Esophagus muscularis mucosa (tissue), 4 donors: Measurements from ENCODE around the gene CTIF. TPM values are rescaled to one million over a fixed set of nuclear protein-coding genes. Genes with fewer than 3 reads are reported as not detected.

Experiments
- DNase-seq: peaks from one replicate; pipeline ENCODE4 v3.0.0-alpha.2; 2017; ENCODE audit errors: extremely low spot score
- H3K27ac ChIP-seq, 4 donors: fragments of 200-600 bp; sonication (generic); replicated peaks in 1 of 4; 1 replicate in 3 of 4; 2 replicates in 1 of 4; pipeline ENCODE4 v1.5.1; 2016 to 2019; ENCODE audit warnings: mild to moderate bottlenecking in 1 of 4
- H3K27me3 ChIP-seq, 4 donors: fragments of 200-600 bp; sonication (generic); one replicate each; pipeline versions ENCODE4 v1.5.1 to v1.6.0; 2016 to 2019
- H3K36me3 ChIP-seq, 4 donors: fragments of 200-600 bp; sonication (generic); one replicate each; pipeline ENCODE4 v1.5.1; 2016 to 2019
- H3K4me1 ChIP-seq, 4 donors: fragments of 200-600 bp; sonication (generic); one replicate each; pipeline ENCODE4 v1.5.1; 2016 to 2019
- H3K4me3 ChIP-seq, 4 donors: fragments of 200-600 bp; sonication (generic); 1 replicate in 2 of 4; 2 replicates in 2 of 4; pipeline ENCODE4 v1.5.1; 2016 to 2019; ENCODE audit warnings: mild to moderate bottlenecking in 4 of 4, moderate library complexity in 1 of 4
- H3K9me3 ChIP-seq, 4 donors: fragments of 200-600 bp; sonication (generic); 1 replicate in 3 of 4; 2 replicates in 1 of 4; pipeline ENCODE4 v1.5.1; 2016 to 2019
- CTCF ChIP-seq, 3 experiments: fragments of 200-600 bp in 2 of 3; fragments of 450-650 bp in 1 of 3; sonication (generic) in 2 of 3; IDR thresholded peaks; one replicate each; pipeline ENCODE4 v1.5.1; 2017 to 2019; ENCODE audit warnings: antibody characterized with exemption in 3 of 3, mild to moderate bottlenecking in 2 of 3, moderate library complexity in 1 of 3
- EP300 ChIP-seq: sonication (generic); formaldehyde crosslinking; IDR thresholded peaks from one replicate; pipeline ENCODE4 v1.6.1; 2017; ENCODE audit warnings: antibody characterized with exemption
- POLR2A ChIP-seq: fragments of 450-650 bp; IDR thresholded peaks from one replicate; pipeline ENCODE4 v1.6.1; 2017; ENCODE audit warnings: antibody characterized with exemption, moderate library complexity, mild to moderate bottlenecking, low read depth
- POLR2AphosphoS5 ChIP-seq, 2 donors: sonication (generic); formaldehyde crosslinking; IDR thresholded peaks; one replicate each; pipeline ENCODE4 v1.6.1; 2017; ENCODE audit warnings: antibody characterized with exemption in 2 of 2
- WGBS: methylation state at CpG from one replicate; pipeline ENCODE4 v1.1.5; 2018; 5-methylcytosine and 5-hydroxymethylcytosine counted together
- intact Hi-C: fragments of 100-400 bp; cut with DNase I; formaldehyde crosslinking; loops from one replicate; pipeline ENCODE4 v1.15.1; 2023
- total RNA-seq, 4 donors: library from RNA; depleted of rRNA; stranded (reverse); fragments of >200 nt; gene quantifications; one replicate each; pipeline versions ENCODE4 v1.1.0 to v1.2.1, GENCODE V29; 2016

The CTIF gene
- total RNA-seq, 4 donors from 2014 or later = 63.1 to 137 (median 87.7) TPM

GRCh38 chr18:48752928-48753327, 214.1 kb downstream of the CTIF start:
- H3K9me3 ChIP-seq = no peaks in the 10 kb centered on the region
- no peak overlapping the region for H3K27ac ChIP-seq
- peaks cover 32 to 65% (median 55%) of the 10 kb centered on the region in 4 donors for H3K4me1 ChIP-seq
- peaks cover under 1 to 6% (median 3%) of the 10 kb centered on the region in 4 donors for H3K36me3 ChIP-seq
- H3K27me3 ChIP-seq = no peaks in the 10 kb centered on the region
- intact Hi-C loops = no loop called here
- DNase-seq = no peak
- TF ChIP-seq EP300 = no peak
- TF ChIP-seq POLR2AphosphoS5 (IDR thresholded peaks at IDR 0.05) = no peak
- TF ChIP-seq POLR2A = no peak
- TF ChIP-seq CTCF (IDR thresholded peaks at IDR 0.05) = no peak
- 96% methylated on average over 8 of the region's 8 CpGs for WGBS
- no peak overlapping the region for H3K4me3 ChIP-seq

GRCh38 chr18:48753691-48754090, 214.9 kb downstream of the CTIF start:
- Histone ChIP-seq H3K4me1 (peaks cover 32 to 65% (median 55%) of the 10 kb centered on the region in 4 donors), H3K27me3 (no peaks in the 10 kb centered on the region), H3K4me3 (no peak overlapping the region), H3K9me3 (no peaks in the 10 kb centered on the region), H3K27ac (no peak overlapping the region), H3K36me3 (peaks cover 6 to 13% (median 11%) of the 10 kb centered on the region in 4 donors)
- intact Hi-C loops = no loop called here
- TF ChIP-seq EP300 (no peak), POLR2AphosphoS5 (IDR thresholded peaks at IDR 0.05) (no peak), POLR2A (no peak), CTCF (IDR thresholded peaks at IDR 0.05) (no peak)
- no peak for DNase-seq
- WGBS = 86% methylated on average over 9 of the region's 11 CpGs

GRCh38 chr18:48754559-48754958, 215.7 kb downstream of the CTIF start:
- intact Hi-C loops = no loop called here
- peaks cover 10 to 22% (median 20%) of the 10 kb centered on the region in 4 donors for H3K36me3 ChIP-seq
- no peak for DNase-seq
- H3K9me3 ChIP-seq = no peaks in the 10 kb centered on the region
- no peak overlapping the region for H3K4me3 ChIP-seq
- H3K4me1 ChIP-seq = peaks cover 30 to 57% (median 48%) of the 10 kb centered on the region in 4 donors
- no peak for TF ChIP-seq CTCF (IDR thresholded peaks at IDR 0.05)
- no peak for TF ChIP-seq POLR2AphosphoS5 (IDR thresholded peaks at IDR 0.05)
- TF ChIP-seq POLR2A = no peak
- no peak for TF ChIP-seq EP300
- H3K27me3 ChIP-seq = no peaks in the 10 kb centered on the region
- WGBS = 88% methylated on average over 5 of the region's 5 CpGs
- H3K27ac ChIP-seq = peak overlapping the region in 1 of 4 donors; percentile 1

GRCh38 chr18:48754993-48755473, 216.2 kb downstream of the CTIF start:
- H3K4me1 ChIP-seq = peaks cover 25 to 52% (median 43%) of the 10 kb centered on the region in 4 donors
- H3K4me3 ChIP-seq = no peak overlapping the region
- WGBS = 60% methylated on average over 6 of the region's 6 CpGs
- peaks cover 10 to 25% (median 22%) of the 10 kb centered on the region in 4 donors for H3K36me3 ChIP-seq
- DNase-seq = no peak
- TF ChIP-seq CTCF (IDR thresholded peaks at IDR 0.05) = no peak
- TF ChIP-seq POLR2A = no peak
- no peak for TF ChIP-seq POLR2AphosphoS5 (IDR thresholded peaks at IDR 0.05)
- TF ChIP-seq EP300 = no peak
- no peaks in the 10 kb centered on the region for H3K9me3 ChIP-seq
- H3K27me3 ChIP-seq = no peaks in the 10 kb centered on the region
- intact Hi-C loops = no loop called here
- H3K27ac ChIP-seq = peak overlapping the region in 1 of 4 donors; percentile 1
